Urinary bladder (tissue), 4 donors: ENCODE results near the gene KLRB1. TPM values are rescaled to one million over a fixed set of nuclear protein-coding genes. Genes with fewer than 3 reads are reported as not detected.
"Not testable (repeated sequence)": the region's sequence is repeated elsewhere in the genome, so short reads cannot be mapped to it uniquely, and the experiment has no call there.

Experiments used
- DNase-seq: peaks from one replicate; pipeline ENCODE4 v3.0.0-alpha.2; 2015; ENCODE audit errors: extremely low spot score
- H3K27ac ChIP-seq: one replicate; pipeline ENCODE4 v1.5.1; 2013; ENCODE audit warnings: low read depth, mild to moderate bottlenecking, moderate library complexity
- H3K36me3 ChIP-seq: one replicate; pipeline ENCODE4 v1.6.1; 2013; ENCODE audit warnings: mild to moderate bottlenecking, moderate library complexity; ENCODE audit not compliant: insufficient read depth
- H3K4me1 ChIP-seq: one replicate; pipeline ENCODE4 v1.6.1; 2013; ENCODE audit warnings: mild to moderate bottlenecking, moderate library complexity; ENCODE audit not compliant: insufficient read depth
- H3K4me3 ChIP-seq: one replicate; pipeline ENCODE4 v1.5.1; 2013; ENCODE audit warnings: low read depth, low read length
- WGBS: extraction: QIAGEN DNeasy Blood & Tissue Kit; methylation state at CpG from one replicate; pipeline ENCODE4 v1.1.7; 2013; 5-methylcytosine and 5-hydroxymethylcytosine counted together
- polyA plus RNA-seq: library from polyadenylated mRNA; stranded (reverse); fragments of 200-250 nt; gene quantifications from one replicate; pipeline ENCODE4 v1.2.3, GENCODE V29; 2013
- small RNA-seq: library from RNA; depleted of rRNA; stranded (forward); fragments of <200 nt; gene quantifications from one replicate; pipeline ENCODE3, GENCODE V24; 2014
- total RNA-seq: library from RNA; depleted of rRNA; stranded (reverse); fragments of >200 nt; gene quantifications from one replicate; pipeline ENCODE4 v1.2.3, GENCODE V29; 2014
- donor health status: healthy with polysubstance abuse.
- donor health status: healthy.

Gene KLRB1
- total and polyA plus RNA-seq, 2 donors, result 1.3 to 2.3 TPM

DNA sequence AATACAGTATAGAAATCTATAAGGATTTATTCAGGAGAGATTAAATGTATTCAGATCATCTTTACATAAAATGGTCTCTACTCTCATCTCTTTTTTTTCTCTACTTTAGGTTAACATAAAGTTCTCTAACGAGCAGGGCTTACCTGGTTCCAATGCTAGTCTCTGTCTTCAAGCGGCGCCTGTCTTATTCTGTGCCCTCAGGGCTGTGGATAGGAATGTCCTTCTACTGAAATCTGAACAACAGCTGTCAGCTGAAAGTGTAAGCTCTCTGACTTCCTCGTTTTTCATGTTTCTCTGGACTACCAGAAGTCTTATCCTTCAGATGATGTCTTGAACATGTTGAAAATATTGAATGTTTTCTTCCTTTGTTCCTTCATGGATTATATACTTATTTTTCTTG is 62.2 kb downstream of the KLRB1 start:
- not testable (repeated sequence) for H3K36me3 ChIP-seq, H3K4me3 ChIP-seq, H3K4me1 ChIP-seq, H3K27ac ChIP-seq, DNase-seq
- 75% methylated on average over 4 of the region's 4 CpGs for WGBS

Small RNAs within 50 kb of the gene (small RNA-seq; reads per million reads assigned to genes)
- not detected for gene AC010186.4
- not detected for gene RNU6-700P

Other genes starting within 250 kb of the KLRB1 start
- 31.2 TPM for gene CLEC2D, start 61.8 kb upstream of the KLRB1 start, total RNA-seq
- 3.4 TPM for gene CLEC2D, start 61.8 kb upstream of the KLRB1 start, polyA plus RNA-seq
- gene CLECL1, start 125.2 kb upstream of the KLRB1 start, total RNA-seq, result not detected
- gene CLECL1, start 125.2 kb upstream of the KLRB1 start, polyA plus RNA-seq, result 0.37 TPM
- gene CD69, start 153.0 kb upstream of the KLRB1 start, total RNA-seq, result 13.7 TPM
- gene CD69, start 153.0 kb upstream of the KLRB1 start, polyA plus RNA-seq, result 7.4 TPM
- gene KLRF1, start 219.6 kb upstream of the KLRB1 start, total RNA-seq, result 1.5 TPM
- gene KLRF1, start 219.6 kb upstream of the KLRB1 start, polyA plus RNA-seq, result 0.34 TPM